HepG2 (cell line): ENCODE data around the gene CCDC3. TPM values are rescaled to one million over a fixed set of nuclear protein-coding genes. Genes with fewer than 3 reads are reported as not detected.

ENCODE experiments used
- ATAC-seq: fragments of 200-7000 bp; cut with Tn5 transposase; 3 replicates; pipeline ENCODE4 v1.9.1; 2020; ENCODE audit warnings: mild to moderate bottlenecking, moderate library complexity
- BruUV-seq: library from RNA; stranded (reverse); fragments of 400-500 nt; replicated peaks from 2 replicates; lab custom pipeline; 2021; lab: Mats Ljungman, UMichigan
- CTCF ChIA-PET: fragments of 300-600 bp; formaldehyde crosslinking; extraction: SDS; loops from one replicate; lab custom pipeline; 2021; ENCODE audit warnings: low total read pairs, inconsistent platforms, low intra/inter-chr PET ratio; lab: Yijun Ruan, JAX
- POLR2A ChIA-PET: fragments of 350-600 bp; sonication (Branson Sonifier 250); formaldehyde crosslinking; loops from one replicate; lab custom pipeline; 2020; ENCODE audit warnings: antibody characterized with exemption, inconsistent platforms; lab: Yijun Ruan, JAX
- DNase-seq: peaks from one replicate; pipeline ENCODE4 v3.0.0-alpha.2; 2015; ENCODE audit warnings: low spot score
- FAIRE-seq: peaks from 3 replicates; lab custom pipeline; 2011; peaks lifted over from hg19 to GRCh38; lab: Jason Lieb, UNC
- H2AFZ ChIP-seq: one replicate; pipeline ENCODE4 v1.6.1; 2011; ENCODE audit warnings: low read length, inconsistent platforms
- H3K27ac ChIP-seq: fragments of 300-600 bp; 3 replicates; pipeline ENCODE4 v1.8.0; 2011; ENCODE audit warnings: mixed run types, mild to moderate bottlenecking, mixed read lengths, low read length, inconsistent platforms; ENCODE audit not compliant: insufficient read depth; ENCODE audit errors: extremely low read length
- H3K27me3 ChIP-seq, 2 experiments: fragments of 200-600 bp in 1 of 2; 2 replicates in 1 of 2; 3 replicates in 1 of 2; pipeline versions ENCODE4 v1.6.0 to v1.8.0; 2011; ENCODE audit warnings: low read length in 2 of 2, mild to moderate bottlenecking in 2 of 2, moderate library complexity in 2 of 2, inconsistent platforms in 1 of 2; ENCODE audit not compliant: insufficient read depth in 2 of 2, control insufficient read depth in 1 of 2
- H3K36me3 ChIP-seq, 2 experiments: fragments of 200-600 bp in 1 of 2; replicated peaks in 1 of 2; 2 replicates in 1 of 2; 3 replicates in 1 of 2; pipeline versions ENCODE4 v1.5.1 to v1.8.0; 2011; ENCODE audit warnings: low read length in 2 of 2, inconsistent platforms in 1 of 2; ENCODE audit not compliant: insufficient read depth in 2 of 2, control insufficient read depth in 1 of 2
- H3K4me1 ChIP-seq: 2 replicates; pipeline ENCODE4 v1.5.1; 2012; ENCODE audit warnings: low read length, inconsistent platforms; ENCODE audit not compliant: insufficient read depth
- H3K4me2 ChIP-seq: 2 replicates; pipeline ENCODE4 v1.6.0; 2011; ENCODE audit warnings: low read depth, low read length, inconsistent platforms
- H3K4me3 ChIP-seq, 3 experiments: fragments of 200-600 bp in 1 of 3; sonication (generic), shearing (Covaris generic) in 1 of 3; replicated peaks in 1 of 3; 2 replicates each; pipeline ENCODE4 v1.5.1; 2011 to 2016; ENCODE audit warnings: low read length in 3 of 3, inconsistent platforms in 2 of 3, low read depth in 2 of 3, mild to moderate bottlenecking in 2 of 3, control low read depth in 1 of 3, mixed read lengths in 1 of 3; ENCODE audit not compliant: insufficient read depth in 1 of 3
- H3K79me2 ChIP-seq: one replicate; pipeline ENCODE4 v1.6.1; 2011; ENCODE audit warnings: low read length, inconsistent platforms; ENCODE audit not compliant: insufficient read depth
- H3K9ac ChIP-seq: 2 replicates; pipeline ENCODE4 v1.6.0; 2011; ENCODE audit warnings: mild to moderate bottlenecking, low read depth, low read length, inconsistent platforms; ENCODE audit not compliant: insufficient read depth
- H3K9me3 ChIP-seq: 2 replicates; pipeline ENCODE4 v1.5.1; 2012; ENCODE audit warnings: mild to moderate bottlenecking, low read length
- H4K20me1 ChIP-seq: 2 replicates; pipeline ENCODE4 v1.6.0; 2011; ENCODE audit warnings: inconsistent platforms, mild to moderate bottlenecking, low read length, moderate library complexity; ENCODE audit not compliant: insufficient read depth
- CC2D1A ChIP-seq: sonication (generic); formaldehyde crosslinking; IDR thresholded peaks from 2 replicates; pipeline ENCODE4 v1.8.1; 2023; ENCODE audit warnings: mild to moderate bottlenecking, missing genetic modification reagents
- PRDM4 ChIP-seq: sonication (generic); formaldehyde crosslinking; IDR thresholded peaks from 2 replicates; pipeline ENCODE4 v1.9.0; 2021; ENCODE audit warnings: missing genetic modification reagents, borderline replicate concordance
- RBM22 ChIP-seq: fragments of 200-400 bp; formaldehyde crosslinking; optimal IDR thresholded peaks from 2 replicates; pipeline ENCODE3; 2017; ENCODE audit warnings: mild to moderate bottlenecking, low read length, moderate library complexity
- RCOR2 ChIP-seq: IDR thresholded peaks from 2 replicates; pipeline ENCODE4 v1.6.1; 2016; ENCODE audit warnings: missing biosample characterization, missing genetic modification reagents
- SMC3 ChIP-seq: IDR thresholded peaks from 2 replicates; pipeline ENCODE4 v1.6.1; 2011; ENCODE audit warnings: low read length, improper control_type of control experiment
- SP5 ChIP-seq: IDR thresholded peaks from 2 replicates; pipeline ENCODE4 v1.6.1; 2016; ENCODE audit warnings: low read depth, borderline replicate concordance
- ZNF225 ChIP-seq: sonication (generic); formaldehyde crosslinking; IDR thresholded peaks from 2 replicates; pipeline ENCODE4 v1.4.0; 2020; ENCODE audit warnings: mild to moderate bottlenecking, missing genetic modification reagents
- ZNF232 ChIP-seq: sonication (generic); formaldehyde crosslinking; IDR thresholded peaks from 2 replicates; pipeline ENCODE4 v1.4.0; 2020; ENCODE audit warnings: missing genetic modification reagents, borderline replicate concordance
- ZNF460 ChIP-seq: sonication (generic); formaldehyde crosslinking; IDR thresholded peaks from 2 replicates; pipeline ENCODE4 v1.5.1; 2020; ENCODE audit warnings: missing genetic modification reagents, mild to moderate bottlenecking, borderline replicate concordance
- WGBS: methylation state at CpG from one replicate; pipeline ENCODE4 v1.1.6; 2017; ENCODE audit warnings: low lambda C conversion rate; 5-methylcytosine and 5-hydroxymethylcytosine counted together
- in situ Hi-C: cut with HindIII; loops from 2 replicates; pipeline ENCODE4 v1.10.0; 2017; ENCODE audit warnings: low pct_unique_long_range_greater_than_20kb; ENCODE audit not compliant: extremely low pct_ligation_motif_present
- intact Hi-C: fragments of 100-400 bp; cut with micrococcal nuclease; formaldehyde crosslinking; loops from one replicate; pipeline ENCODE4 v1.10.0; 2022; ENCODE audit not compliant: unreplicated experiment
- polyA plus RNA-seq, 8 experiments: library from polyadenylated mRNA; depleted of rRNA in 3 of 8; stranded (reverse) in 7 of 8; unstranded in 1 of 8; fragments of >200 nt; fragmentation: Illumina TruSeq in 4 of 8; extraction: Trizol in 4 of 8; gene quantifications; 2 replicates each; pipeline versions ENCODE4 v1.2.1 to v1.2.3, GENCODE V29; 2011 to 2016; ENCODE audit warnings: low read depth in 4 of 8, missing spikeins in 1 of 8, mixed read lengths in 1 of 8; ENCODE audit not compliant: insufficient read depth in 1 of 8
- total RNA-seq, 5 experiments: library from RNA; depleted of rRNA; stranded (reverse); fragments of >200 nt; fragmentation: Illumina TruSeq; extraction: Trizol; gene quantifications; 2 replicates each; pipeline ENCODE4 v1.2.3, GENCODE V29; 2016; ENCODE audit warnings: low read depth in 1 of 5
- TF ChIP-seq, protein P1 (sequence below): sonication (generic); formaldehyde crosslinking; IDR thresholded peaks from 2 replicates; pipeline ENCODE4 v1.4.0; 2020; ENCODE audit warnings: missing genetic modification reagents

The CCDC3 gene
- total and polyA plus RNA-seq, 2 of the 13 experiments (the other 11 are each of a cell fraction or from before 2014, with no cell fraction given) = not detected

DNA sequence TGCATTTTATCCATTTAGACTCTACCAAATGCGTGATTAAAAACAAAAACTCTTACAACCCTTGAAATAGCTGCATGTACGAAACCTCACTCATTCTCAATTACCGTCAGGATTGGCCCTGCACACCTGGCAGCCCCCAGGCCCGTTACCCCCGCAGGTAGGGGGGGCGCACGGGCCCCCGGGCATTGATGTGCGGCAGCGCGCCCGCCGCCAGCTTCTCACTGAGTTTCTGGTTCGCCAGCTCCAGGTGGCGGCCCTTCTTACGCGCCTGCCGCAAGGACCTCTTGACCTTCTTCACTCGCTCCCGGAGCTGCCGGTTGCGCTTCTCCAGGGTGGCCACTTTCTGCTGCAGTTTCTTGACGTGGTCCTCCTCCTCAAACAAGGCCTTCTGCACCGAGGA lies 103.2 kb downstream of the CCDC3 start:
- intact Hi-C loops = no loop called here
- ATAC-seq = no peak
- 67% methylated on average over 22 of the region's 24 CpGs for WGBS
- no peak for FAIRE-seq
- H3K9ac ChIP-seq = no peak overlapping the region
- no peak for TF ChIP-seq SMC3
- no peak for TF ChIP-seq SP5 (CRISPR knock-in tag)
- no peak for TF ChIP-seq RCOR2 (CRISPR knock-in tag)
- TF ChIP-seq PRDM4 (CRISPR knock-in tag) = no peak
- TF ChIP-seq ZNF460 (CRISPR knock-in tag) = no peak
- TF ChIP-seq ZNF232 (CRISPR knock-in tag) = no peak
- no peak for TF ChIP-seq ZNF225 (CRISPR knock-in tag)
- no peak for TF ChIP-seq CC2D1A (CRISPR knock-in tag)
- no peak for TF ChIP-seq RBM22
- TF ChIP-seq, protein P1, sequence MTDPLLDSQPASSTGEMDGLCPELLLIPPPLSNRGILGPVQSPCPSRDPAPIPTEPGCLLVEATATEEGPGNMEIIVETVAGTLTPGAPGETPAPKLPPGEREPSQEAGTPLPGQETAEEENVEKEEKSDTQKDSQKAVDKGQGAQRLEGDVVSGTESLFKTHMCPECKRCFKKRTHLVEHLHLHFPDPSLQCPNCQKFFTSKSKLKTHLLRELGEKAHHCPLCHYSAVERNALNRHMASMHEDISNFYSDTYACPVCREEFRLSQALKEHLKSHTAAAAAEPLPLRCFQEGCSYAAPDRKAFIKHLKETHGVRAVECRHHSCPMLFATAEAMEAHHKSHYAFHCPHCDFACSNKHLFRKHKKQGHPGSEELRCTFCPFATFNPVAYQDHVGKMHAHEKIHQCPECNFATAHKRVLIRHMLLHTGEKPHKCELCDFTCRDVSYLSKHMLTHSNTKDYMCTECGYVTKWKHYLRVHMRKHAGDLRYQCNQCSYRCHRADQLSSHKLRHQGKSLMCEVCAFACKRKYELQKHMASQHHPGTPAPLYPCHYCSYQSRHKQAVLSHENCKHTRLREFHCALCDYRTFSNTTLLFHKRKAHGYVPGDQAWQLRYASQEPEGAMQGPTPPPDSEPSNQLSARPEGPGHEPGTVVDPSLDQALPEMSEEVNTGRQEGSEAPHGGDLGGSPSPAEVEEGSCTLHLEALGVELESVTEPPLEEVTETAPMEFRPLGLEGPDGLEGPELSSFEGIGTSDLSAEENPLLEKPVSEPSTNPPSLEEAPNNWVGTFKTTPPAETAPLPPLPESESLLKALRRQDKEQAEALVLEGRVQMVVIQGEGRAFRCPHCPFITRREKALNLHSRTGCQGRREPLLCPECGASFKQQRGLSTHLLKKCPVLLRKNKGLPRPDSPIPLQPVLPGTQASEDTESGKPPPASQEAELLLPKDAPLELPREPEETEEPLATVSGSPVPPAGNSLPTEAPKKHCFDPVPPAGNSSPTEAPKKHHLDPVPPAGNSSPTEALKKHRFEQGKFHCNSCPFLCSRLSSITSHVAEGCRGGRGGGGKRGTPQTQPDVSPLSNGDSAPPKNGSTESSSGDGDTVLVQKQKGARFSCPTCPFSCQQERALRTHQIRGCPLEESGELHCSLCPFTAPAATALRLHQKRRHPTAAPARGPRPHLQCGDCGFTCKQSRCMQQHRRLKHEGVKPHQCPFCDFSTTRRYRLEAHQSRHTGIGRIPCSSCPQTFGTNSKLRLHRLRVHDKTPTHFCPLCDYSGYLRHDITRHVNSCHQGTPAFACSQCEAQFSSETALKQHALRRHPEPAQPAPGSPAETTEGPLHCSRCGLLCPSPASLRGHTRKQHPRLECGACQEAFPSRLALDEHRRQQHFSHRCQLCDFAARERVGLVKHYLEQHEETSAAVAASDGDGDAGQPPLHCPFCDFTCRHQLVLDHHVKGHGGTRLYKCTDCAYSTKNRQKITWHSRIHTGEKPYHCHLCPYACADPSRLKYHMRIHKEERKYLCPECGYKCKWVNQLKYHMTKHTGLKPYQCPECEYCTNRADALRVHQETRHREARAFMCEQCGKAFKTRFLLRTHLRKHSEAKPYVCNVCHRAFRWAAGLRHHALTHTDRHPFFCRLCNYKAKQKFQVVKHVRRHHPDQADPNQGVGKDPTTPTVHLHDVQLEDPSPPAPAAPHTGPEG (CRISPR knock-in tag) = no peak
- TF ChIP-seq, all 625 proteins: peak for 0
- no peaks in the 10 kb centered on the region for H3K79me2 ChIP-seq
- no peaks in the 10 kb centered on the region for H3K4me1 ChIP-seq
- H3K27me3 ChIP-seq = no peaks in the 10 kb centered on the region; a peak in 1 of 5 replicates
- H3K36me3 ChIP-seq = no peaks in the 10 kb centered on the region
- no peak overlapping the region for H3K4me3 ChIP-seq
- POLR2A ChIA-PET = no interaction called here
- no peak overlapping the region for H2AFZ ChIP-seq
- no peaks in the 10 kb centered on the region; the same call in 1 of the 2 replicates for H3K9me3 ChIP-seq
- H3K4me2 ChIP-seq = no peak overlapping the region
- in situ Hi-C loops = no loop called here
- CTCF ChIA-PET = no interaction called here
- BruUV-seq = no TSS peak
- no peaks in the 10 kb centered on the region for H4K20me1 ChIP-seq
- no peak overlapping the region for H3K27ac ChIP-seq
- no peak for DNase-seq
